Motor neuron (in vitro differentiated cells): ENCODE results near the gene HOXD1. TPM values are rescaled to one million over a fixed set of nuclear protein-coding genes. Genes with fewer than 3 reads are reported as not detected.

Experiments used
- ATAC-seq, 8 experiments: fragments of 200-7000 bp; cut with Tn5 transposase; replicated peaks in 6 of 8; 2 replicates each; pipeline ENCODE4 v1.8.0; 2021; ENCODE audit warnings: mild to moderate bottlenecking in 8 of 8, moderate library complexity in 8 of 8
- H3K27ac ChIP-seq, 2 donors: fragments of 250-450 bp; sonication (Bioruptor Pico); 2 replicates each; pipeline ENCODE4 v1.9.0; 2021; ENCODE audit warnings: antibody characterized with exemption in 2 of 2, mild to moderate bottlenecking in 2 of 2, moderate library complexity in 1 of 2
- H3K4me1 ChIP-seq, 2 donors: fragments of 250-450 bp; sonication (Bioruptor Pico); replicated peaks in 1 of 2; 2 replicates each; pipeline ENCODE4 v1.6.1; 2021; ENCODE audit warnings: antibody characterized with exemption in 2 of 2, mild to moderate bottlenecking in 2 of 2, moderate library complexity in 1 of 2
- H3K4me3 ChIP-seq, 5 donors: fragments of 250-450 bp; sonication (Bioruptor Pico); 2 replicates each; pipeline ENCODE4 v1.9.0; 2021; ENCODE audit warnings: antibody characterized with exemption in 5 of 5, mild to moderate bottlenecking in 5 of 5, moderate library complexity in 4 of 5
- WGBS, 10 experiments: fragments of 450-650 bp; shearing (Covaris generic); methylation state at CpG; one replicate each; pipeline ENCODE4 v1.0.0; 2022; 5-methylcytosine and 5-hydroxymethylcytosine counted together
- in situ Hi-C, 9 experiments: fragments of 400-800 bp; cut with MboI; loops; one replicate each; pipeline ENCODE4 v1.15.0; 2021; ENCODE audit warnings: low sequenced_read_pairs in 9 of 9, low pct_unique_long_range_greater_than_20kb in 2 of 9; ENCODE audit not compliant: unreplicated experiment in 9 of 9
- total RNA-seq, 8 experiments: library from RNA; unstranded; fragments of 300-600 nt; gene quantifications; 2 replicates each; pipeline versions ENCODE4 v1.2.3 to v1.2.4, GENCODE V29; 2022

Gene HOXD1
- total RNA-seq, 8 experiments from 2014 or later = 0.43 to 6.2 (median 2.6) TPM

- no peak for ATAC-seq
- Histone ChIP-seq H3K27ac (peak overlapping the region; percentile 85 to 94), H3K4me3 (peak overlapping the region; percentile 13 to 42 (median 40)), H3K4me1 (peaks cover 34 to 78% of the 10 kb centered on the region in 2 donors)
- 0 to 100% (median 57%) methylated on average over 1 to 4 of the region's 12 CpGs; no CpG with 5 or more reads in 6 of the 10 experiments for WGBS, 10 experiments
- in situ Hi-C loops = no loop called here
Observed at GRCh38 chr2:176163672-176164056, 24.8 kb upstream of the HOXD1 start.

GRCh38 chr2:176164201-176164600 lies 24.3 kb upstream of the HOXD1 start:
- H3K4me1 ChIP-seq = peaks cover 38 to 78% of the 10 kb centered on the region in 2 donors
- in situ Hi-C loops = no loop called here
- 0 to 100% (median 13%) methylated on average over 2 to 13 of the region's 13 CpGs for WGBS, 10 experiments
- ATAC-seq = no peak
- H3K27ac ChIP-seq = peak overlapping the region; percentile 85 to 94
- H3K4me3 ChIP-seq = peak overlapping the region; percentile 22 to 42 (median 40)

GRCh38 chr2:176164611-176165369 lies 23.7 kb upstream of the HOXD1 start:
- peak overlapping the region; percentile 85 for H3K27ac ChIP-seq
- ATAC-seq = peak in 5 of 8 experiments; percentile 23 to 50 (median 39)
- peak overlapping the region; percentile 22 to 42 (median 40) for H3K4me3 ChIP-seq
- 0 to 100% (median 7%) methylated on average over 1 to 22 of the region's 52 CpGs; no CpG with 5 or more reads in 1 of the 10 experiments for WGBS, 10 experiments
- in situ Hi-C loops = no loop called here
- H3K4me1 ChIP-seq = peaks cover 38 to 76% of the 10 kb centered on the region in 2 donors

GRCh38 chr2:176165370-176166050 lies 23.0 kb upstream of the HOXD1 start:
- H3K27ac ChIP-seq = peak overlapping the region; percentile 85
- peaks cover 41 to 74% of the 10 kb centered on the region in 2 donors for H3K4me1 ChIP-seq
- ATAC-seq = peak in 5 of 8 experiments; percentile 2 to 20 (median 8)
- H3K4me3 ChIP-seq = peak overlapping the region; percentile 22 to 42 (median 40)
- 0 to 96% (median 1%) methylated on average over 2 to 18 of the region's 26 CpGs; no CpG with 5 or more reads in 2 of the 10 experiments for WGBS, 10 experiments
- in situ Hi-C loops = no loop called here

GRCh38 chr2:176166272-176166671 lies 22.2 kb upstream of the HOXD1 start:
- Histone ChIP-seq H3K27ac (no peak overlapping the region), H3K4me3 (no peak overlapping the region), H3K4me1 (peaks cover 49 to 74% of the 10 kb centered on the region in 2 donors)
- ATAC-seq = no peak
- WGBS, 10 experiments = 0 to 81% (median 20%) methylated on average over 1 to 2 of the region's 2 CpGs; no CpG with 5 or more reads in 3 of the 10 experiments
- in situ Hi-C loops = no loop called here

- 22 to 80% (median 44%) methylated on average over 1 of the region's 1 CpG; no CpG with 5 or more reads in 3 of the 10 experiments for WGBS, 10 experiments
- ATAC-seq = no peak
- Histone ChIP-seq H3K4me3 (no peak overlapping the region), H3K27ac (no peak overlapping the region), H3K4me1 (peaks cover 56 to 74% of the 10 kb centered on the region in 2 donors)
- in situ Hi-C loops = no loop called here
Observed at GRCh38 chr2:176167398-176167797, 21.1 kb upstream of the HOXD1 start.

- ATAC-seq = peak in 3 of 8 experiments; percentile 8 to 14 (median 14)
- Histone ChIP-seq H3K4me1 (peaks cover 46 to 72% of the 10 kb centered on the region in 2 donors), H3K4me3 (no peak overlapping the region), H3K27ac (no peak overlapping the region)
- in situ Hi-C loops = no loop called here
- 80% methylated on average over 1 of the region's 5 CpGs; no CpG with 5 or more reads in 9 of the 10 experiments for WGBS, 10 experiments
Observed at GRCh38 chr2:176169181-176169580, 19.3 kb upstream of the HOXD1 start.

GRCh38 chr2:176169711-176170110 lies 18.8 kb upstream of the HOXD1 start:
- no peak overlapping the region for H3K4me3 ChIP-seq
- 40 to 85% (median 60%) methylated on average over 1 to 2 of the region's 2 CpGs; no CpG with 5 or more reads in 4 of the 10 experiments for WGBS, 10 experiments
- in situ Hi-C loops = no loop called here
- peaks cover 46 to 70% of the 10 kb centered on the region in 2 donors for H3K4me1 ChIP-seq
- H3K27ac ChIP-seq = no peak overlapping the region
- no peak for ATAC-seq

GRCh38 chr2:176170602-176171305 lies 17.7 kb upstream of the HOXD1 start:
- H3K4me3 ChIP-seq = peak overlapping the region in 4 of 5 donors; percentile 32 to 50 (median 44)
- peak overlapping the region; percentile 94 to 95 for H3K27ac ChIP-seq
- in situ Hi-C loops = no loop called here
- ATAC-seq = peak in 7 of 8 experiments; percentile 35 to 78 (median 52)
- H3K4me1 ChIP-seq = peaks cover 51 to 74% of the 10 kb centered on the region in 2 donors
- WGBS, 10 experiments = 13 to 100% (median 17%) methylated on average over 1 of the region's 1 CpG; no CpG with 5 or more reads in 7 of the 10 experiments

- 0 to 5% (median 2%) methylated on average over 1 to 19 of the region's 51 CpGs; no CpG with 5 or more reads in 6 of the 10 experiments for WGBS, 10 experiments
- H3K4me1 ChIP-seq = peaks cover 51 to 74% of the 10 kb centered on the region in 2 donors
- in situ Hi-C loops = no loop called here
- peak in 5 of 8 experiments; percentile 33 to 41 (median 38) for ATAC-seq
- peak overlapping the region; percentile 28 to 50 (median 39) for H3K4me3 ChIP-seq
- H3K27ac ChIP-seq = peak overlapping the region; percentile 94 to 95
Observed at GRCh38 chr2:176171351-176172006, 17.0 kb upstream of the HOXD1 start.

GRCh38 chr2:176172007-176172894 lies 16.2 kb upstream of the HOXD1 start:
- Histone ChIP-seq H3K4me3 (peak overlapping the region; percentile 28 to 50 (median 39)), H3K27ac (peak overlapping the region; percentile 94 to 95), H3K4me1 (peaks cover 54 to 77% of the 10 kb centered on the region in 2 donors)
- no peak for ATAC-seq
- in situ Hi-C loops = no loop called here
- WGBS, 10 experiments = 0 to 100% (median 53%) methylated on average over 1 to 14 of the region's 60 CpGs; no CpG with 5 or more reads in 2 of the 10 experiments
